GM18526 (cell line): ENCODE data around the gene BMAL1.

Source experiments
- POLR2A ChIP-seq: IDR thresholded peaks from 3 replicates; pipeline ENCODE4 v1.6.1; 2011; ENCODE audit not compliant: insufficient read length; ENCODE audit errors: extremely low read depth

BMAL1 gene

DNA sequence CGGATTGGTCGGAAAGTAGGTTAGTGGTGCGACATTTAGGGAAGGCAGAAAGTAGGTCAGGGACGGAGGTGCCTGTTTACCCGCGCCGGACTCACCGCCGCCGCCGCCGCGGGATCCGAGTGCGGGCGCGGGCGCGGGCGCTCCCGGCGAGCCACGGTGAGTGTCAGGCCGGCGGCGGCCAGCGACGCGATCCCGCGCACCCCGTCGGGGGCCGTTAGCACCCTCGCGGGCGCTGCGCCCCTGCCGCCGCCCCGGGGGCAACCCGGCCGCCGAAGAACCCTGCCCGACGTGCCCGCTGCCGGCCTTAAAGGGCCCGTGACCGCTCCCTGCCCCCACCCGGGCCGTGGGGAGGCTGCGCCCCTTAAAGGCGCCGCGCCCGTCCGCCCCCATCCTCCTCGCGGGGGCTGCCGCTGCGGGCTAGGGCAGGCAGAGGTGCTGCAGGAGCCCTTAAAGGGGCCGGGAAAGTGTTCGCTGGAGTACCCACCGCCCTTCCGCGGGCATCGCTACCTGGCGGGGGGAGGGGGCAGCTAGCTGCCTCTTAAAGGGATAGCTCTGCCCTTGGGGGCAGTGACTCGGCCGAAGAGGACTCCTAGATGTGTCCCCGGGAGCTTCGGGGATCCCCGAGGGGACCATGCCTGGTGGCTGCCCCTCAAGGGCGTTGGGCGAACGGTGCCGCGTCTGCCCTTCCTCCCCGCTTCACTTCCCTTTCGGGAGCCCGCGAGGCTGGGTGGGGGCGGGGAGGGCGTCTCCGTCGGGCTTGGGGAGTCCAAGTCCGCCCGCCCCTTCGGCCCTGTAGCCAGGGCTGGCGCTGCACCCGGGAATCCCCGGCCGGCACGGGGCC is at the start of gene BMAL1:
TSS of gene BMAL1 (plus strand) at position 23 of the 841 bp plus-strand sequence. CDS start 76,519 bp downstream, outside the sequence.
- peak; percentile 34 for TF ChIP-seq POLR2A

GRCh38 chr11:13228572-13228971 is 49.0 kb upstream of the BMAL1 start:
- TF ChIP-seq POLR2A: no peak

- TF ChIP-seq POLR2A: no peak
Observed at GRCh38 chr11:13229136-13229535, 48.5 kb upstream of the BMAL1 start.

GRCh38 chr11:13229711-13230318 is 47.8 kb upstream of the BMAL1 start:
- no peak for TF ChIP-seq POLR2A

DNA sequence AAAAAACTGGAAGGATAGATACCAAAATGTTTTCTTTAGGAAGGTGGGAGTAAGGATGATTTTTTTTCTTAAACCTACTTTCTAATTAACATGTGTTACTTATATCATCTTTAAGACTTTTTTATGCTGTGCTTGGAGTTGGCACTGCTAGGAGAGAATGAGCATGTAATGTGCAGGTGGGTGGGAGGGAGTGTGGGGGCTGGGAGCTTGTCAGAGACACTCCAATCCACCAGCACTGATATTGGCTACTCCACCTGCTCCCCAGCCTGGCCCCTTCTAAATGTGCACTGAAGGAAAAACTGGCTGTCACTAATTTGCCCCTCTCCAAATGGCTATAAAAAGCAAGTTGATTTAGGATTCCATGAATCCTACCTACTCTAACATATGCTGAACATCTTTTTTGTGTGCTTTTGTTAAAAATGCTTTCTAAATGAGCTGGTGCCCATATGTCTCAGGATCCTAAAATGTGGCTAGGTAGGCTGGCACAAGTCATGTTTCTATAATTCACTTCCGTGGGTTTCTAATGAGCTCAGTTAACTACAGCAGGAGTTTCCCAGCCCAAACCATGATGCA is 44.3 kb upstream of the BMAL1 start:
- TF ChIP-seq POLR2A: no peak

DNA sequence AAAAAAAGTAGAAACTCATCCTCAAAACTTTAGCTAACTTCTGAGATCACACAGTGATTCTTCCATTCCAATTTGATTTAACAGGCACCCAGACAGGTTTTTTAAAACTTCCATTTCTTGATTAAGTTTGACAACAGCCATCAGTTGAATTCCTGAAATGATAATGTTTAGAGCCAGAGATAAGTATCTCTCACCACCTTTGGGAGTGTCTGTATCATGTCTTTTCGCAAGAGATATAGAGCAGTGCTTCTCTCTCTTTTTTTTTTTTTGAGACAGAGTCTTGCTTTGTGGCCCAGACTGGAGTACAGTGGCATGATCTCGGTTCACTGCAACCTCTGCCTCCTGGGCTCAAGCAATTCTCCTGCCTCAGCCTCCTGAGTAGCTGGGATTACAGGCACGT is 41.7 kb upstream of the BMAL1 start:
- TF ChIP-seq POLR2A: no peak

DNA sequence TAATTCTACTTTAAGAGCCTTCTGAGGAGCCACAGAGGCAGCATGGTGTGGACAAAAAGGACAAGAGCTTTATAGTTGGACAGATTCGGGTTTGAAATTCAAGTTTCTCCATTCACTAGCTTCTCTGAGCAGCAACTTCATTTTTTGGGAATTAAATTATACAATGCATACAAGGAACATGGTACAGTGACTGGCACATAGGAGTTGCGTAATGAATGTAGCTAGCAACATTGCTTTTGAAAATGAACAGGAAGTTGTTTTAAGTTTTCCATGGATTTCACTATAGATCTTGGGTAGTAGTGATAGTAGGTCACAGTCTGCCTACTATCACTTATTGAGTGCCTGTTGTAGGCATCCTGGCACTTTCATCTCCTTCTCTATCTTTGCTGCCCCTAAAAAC is 41.0 kb upstream of the BMAL1 start:
- no peak for TF ChIP-seq POLR2A

- TF ChIP-seq POLR2A: no peak
Observed at GRCh38 chr11:13237761-13238160, 39.8 kb upstream of the BMAL1 start.

- TF ChIP-seq POLR2A: no peak
Observed at GRCh38 chr11:13238879-13239514, 38.6 kb upstream of the BMAL1 start.

DNA sequence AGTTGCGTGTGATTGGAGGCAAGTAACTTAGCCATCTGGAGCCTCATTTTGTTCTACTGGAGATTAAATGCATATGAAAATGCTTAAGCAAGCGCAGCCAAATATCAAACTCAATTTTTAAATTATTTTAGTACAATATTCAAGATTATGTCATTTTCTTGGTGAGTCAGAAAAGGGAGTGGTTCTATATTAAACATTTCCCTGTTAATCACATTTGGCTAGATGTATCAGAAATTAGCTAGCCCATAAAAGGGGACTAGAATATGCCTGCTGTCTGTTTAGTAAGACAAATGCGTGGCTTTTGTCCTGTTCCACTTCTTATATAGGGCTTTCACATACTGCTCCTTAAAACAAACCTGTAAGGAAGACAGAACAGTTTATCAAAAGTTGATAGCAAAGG is 35.0 kb upstream of the BMAL1 start:
- no peak for TF ChIP-seq POLR2A

DNA sequence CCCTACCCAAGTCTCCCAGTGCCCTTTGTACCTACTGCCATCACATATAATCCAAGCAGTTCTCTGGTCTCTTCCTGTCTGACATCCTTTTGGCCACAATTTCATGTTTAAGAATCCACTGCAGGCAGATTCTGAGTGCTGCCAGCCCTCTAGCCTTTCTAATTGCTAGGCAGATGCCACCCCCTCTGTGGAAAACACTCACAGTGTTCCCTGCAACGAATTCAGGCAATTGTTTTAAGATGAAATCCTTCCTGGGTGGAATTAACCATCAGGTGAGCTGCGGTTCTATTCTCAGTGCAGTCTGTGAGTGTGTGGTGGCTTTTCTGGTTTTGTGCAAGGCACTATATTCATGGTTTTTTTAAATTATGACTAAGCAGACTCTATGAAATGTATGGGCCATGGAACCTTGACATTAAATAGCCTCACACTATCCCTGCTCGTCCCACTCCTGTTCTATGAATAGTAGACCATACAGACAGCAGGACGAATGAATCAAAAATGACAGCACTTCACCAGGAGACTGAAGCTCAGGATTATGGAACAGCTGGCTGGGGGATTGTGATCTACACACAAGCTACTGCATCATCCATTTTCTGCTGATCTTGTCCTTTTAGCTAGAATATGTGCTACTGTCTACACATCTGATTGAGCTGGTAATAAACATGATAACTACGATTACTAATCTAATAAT is 29.8 kb upstream of the BMAL1 start:
- TF ChIP-seq POLR2A: no peak

GRCh38 chr11:13249177-13249576 is 28.4 kb upstream of the BMAL1 start:
- TF ChIP-seq POLR2A: no peak

DNA sequence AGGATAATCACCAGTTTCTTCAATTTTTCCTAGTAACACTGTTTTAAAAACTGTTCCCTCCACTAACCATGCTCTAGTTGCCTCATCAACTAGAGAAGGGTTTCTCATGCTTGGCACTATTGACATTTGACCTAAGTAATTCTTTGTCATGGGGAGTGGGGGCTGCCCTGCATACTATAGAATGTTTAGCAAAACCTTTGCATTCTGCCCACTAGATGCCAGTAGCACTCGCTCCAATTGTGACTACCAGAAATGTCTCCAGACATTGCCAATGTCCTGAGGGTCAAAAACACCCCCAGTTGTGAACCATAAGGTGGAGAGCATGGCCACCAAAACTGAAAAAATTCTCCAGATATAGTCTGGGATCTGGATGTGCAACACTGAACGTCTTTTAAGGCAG is 27.6 kb upstream of the BMAL1 start:
- TF ChIP-seq POLR2A: no peak

DNA sequence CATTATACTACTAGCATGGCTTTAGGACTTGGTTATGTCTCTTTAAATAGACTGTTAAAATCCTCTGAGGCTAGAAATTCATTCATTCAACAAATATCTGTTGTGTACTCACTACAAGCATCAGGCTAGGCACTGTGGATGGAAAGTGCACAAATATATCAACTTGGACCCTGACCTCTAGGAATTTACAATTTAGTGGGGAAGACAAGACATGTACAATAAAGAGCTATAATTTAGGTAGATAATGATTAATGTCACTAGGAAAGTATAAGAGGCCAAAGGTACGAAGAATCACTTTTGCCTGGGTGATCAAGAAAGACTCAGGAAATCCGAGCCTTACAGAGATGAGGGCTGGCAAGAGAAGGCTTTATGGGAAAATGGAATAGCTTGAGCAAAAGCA is 25.6 kb upstream of the BMAL1 start:
- TF ChIP-seq POLR2A: no peak

GRCh38 chr11:13252438-13252837 is 25.2 kb upstream of the BMAL1 start:
- TF ChIP-seq POLR2A: no peak
